Thyroid gland (tissue), 4 donors: ENCODE data around the gene ADAT3.

Experiments
- CTCF ChIP-seq, 6 experiments: fragments of 200-600 bp in 3 of 6; fragments of 450-650 bp in 3 of 6; sonication (generic) in 3 of 6; IDR thresholded peaks; one replicate each; pipeline ENCODE4 v1.5.1; 2016 to 2019; ENCODE audit warnings: antibody characterized with exemption in 6 of 6, mild to moderate bottlenecking in 2 of 6, inconsistent platforms in 1 of 6, moderate library complexity in 1 of 6
- POLR2A ChIP-seq, 2 donors: fragments of 450-650 bp; IDR thresholded peaks; one replicate each; pipeline ENCODE4 v1.6.1; 2017; ENCODE audit warnings: antibody characterized with exemption in 2 of 2, mild to moderate bottlenecking in 2 of 2, moderate library complexity in 1 of 2

- TF ChIP-seq CTCF (IDR thresholded peaks at IDR 0.05) (no peak), POLR2A (IDR thresholded peaks at IDR 0.05) (no peak)
Observed at GRCh38 chr19:1871140-1871597, 34.0 kb upstream of the ADAT3 start.
